ENCODE results near the gene RPP30.
A peak's percentile ranks its signal among the peaks of the same experiment; 100 is the strongest.

The RPP30 gene

GRCh38 chr10:90845726-90846125, 26.0 kb upstream of the RPP30 start:
- no peak for TF ChIP-seq CTCF (conservative IDR thresholded peaks at IDR 0.05; ENCODE audit: control insufficient read depth, insufficient read depth, low read depth, low read length)
- no peak for DNase-seq (ENCODE audit: low read depth)
- H3K4me3 ChIP-seq (ENCODE audit: control insufficient read depth, low read depth, low read length) = no peak overlapping the region

GRCh38 chr10:90846746-90847145, 25.0 kb upstream of the RPP30 start:
- TF ChIP-seq CTCF (conservative IDR thresholded peaks at IDR 0.05; ENCODE audit: control insufficient read depth, insufficient read depth, low read depth, low read length) = no peak
- no peak overlapping the region for H3K4me3 ChIP-seq (ENCODE audit: control insufficient read depth, low read depth, low read length)
- peak; percentile 46 for DNase-seq (ENCODE audit: low read depth)

GRCh38 chr10:90847436-90847835, 24.3 kb upstream of the RPP30 start:
- TF ChIP-seq CTCF (conservative IDR thresholded peaks at IDR 0.05; ENCODE audit: control insufficient read depth, insufficient read depth, low read depth, low read length) = no peak
- DNase-seq (ENCODE audit: low read depth) = peak; percentile 84
- no peak overlapping the region for H3K4me3 ChIP-seq (ENCODE audit: control insufficient read depth, low read depth, low read length)

- peak; percentile 79 for DNase-seq (ENCODE audit: low read depth)
- TF ChIP-seq CTCF (conservative IDR thresholded peaks at IDR 0.05; ENCODE audit: control insufficient read depth, insufficient read depth, low read depth, low read length) = no peak
- no peak overlapping the region for H3K4me3 ChIP-seq (ENCODE audit: control insufficient read depth, low read depth, low read length)
These were observed 21.6 kb upstream of the RPP30 start for GRCh38 chr10:90849956-90850749.

- TF ChIP-seq CTCF (conservative IDR thresholded peaks at IDR 0.05; ENCODE audit: control insufficient read depth, insufficient read depth, low read depth, low read length) = no peak
- DNase-seq (ENCODE audit: low read depth) = no peak
- peak overlapping the region; percentile 12 for H3K4me3 ChIP-seq (ENCODE audit: control insufficient read depth, low read depth, low read length)
These were observed 16.6 kb upstream of the RPP30 start for GRCh38 chr10:90855126-90855525.

- H3K4me3 ChIP-seq (ENCODE audit: control insufficient read depth, low read depth, low read length) = peak overlapping the region; percentile 61
- no peak for TF ChIP-seq CTCF (conservative IDR thresholded peaks at IDR 0.05; ENCODE audit: control insufficient read depth, insufficient read depth, low read depth, low read length)
- DNase-seq (ENCODE audit: low read depth) = peak; percentile 46
These were observed 15.5 kb upstream of the RPP30 start for GRCh38 chr10:90856261-90856660.

Measured in fibroblast of mammary gland (primary cell).